Neural crest cell (in vitro differentiated cells): ENCODE results near the gene ZNF620. TPM values are rescaled to one million over a fixed set of nuclear protein-coding genes. Genes with fewer than 3 reads are reported as not detected.
"Not testable (repeated sequence)": the region's sequence is repeated elsewhere in the genome, so short reads cannot be mapped to it uniquely, and the experiment has no call there.

Experiments
- DNase-seq: peaks from one replicate; pipeline ENCODE4 v3.0.0; 2021; ENCODE audit warnings: low read depth, mixed read lengths, low spot score
- H3K27ac Mint-ChIP-seq: one replicate; pipeline ENCODE4 v1.8.0; 2021; ENCODE audit warnings: mild to moderate bottlenecking, mixed read lengths; ENCODE audit not compliant: unreplicated experiment
- H3K27me3 Mint-ChIP-seq: 2 replicates; pipeline ENCODE4 v1.8.0; 2021; ENCODE audit warnings: low read depth, mild to moderate bottlenecking, mixed read lengths
- H3K36me3 Mint-ChIP-seq: 2 replicates; pipeline ENCODE4 v1.8.0; 2021; ENCODE audit warnings: low read depth, mild to moderate bottlenecking, mixed read lengths
- H3K4me1 Mint-ChIP-seq: 2 replicates; pipeline ENCODE4 v1.8.0; 2021; ENCODE audit warnings: mixed read lengths
- H3K4me3 Mint-ChIP-seq: one replicate; pipeline ENCODE4 v1.8.0; 2021; ENCODE audit warnings: mild to moderate bottlenecking, mixed read lengths
- H3K9me3 Mint-ChIP-seq: 2 replicates; pipeline ENCODE4 v1.8.0; 2021; ENCODE audit warnings: mixed read lengths
- CTCF ChIP-seq: fragments of 200-600 bp; sonication (generic); conservative IDR thresholded peaks from 2 replicates; pipeline ENCODE4 v1.5.0; 2021; ENCODE audit warnings: antibody characterized with exemption, mild to moderate bottlenecking
- total RNA-seq: library from RNA; stranded (reverse); gene quantifications from 2 replicates; pipeline ENCODE4 v1.2.1, GENCODE V29; 2021

Gene ZNF620
- total RNA-seq, 1 donor from 2014 or later = 24.0 TPM

DNA sequence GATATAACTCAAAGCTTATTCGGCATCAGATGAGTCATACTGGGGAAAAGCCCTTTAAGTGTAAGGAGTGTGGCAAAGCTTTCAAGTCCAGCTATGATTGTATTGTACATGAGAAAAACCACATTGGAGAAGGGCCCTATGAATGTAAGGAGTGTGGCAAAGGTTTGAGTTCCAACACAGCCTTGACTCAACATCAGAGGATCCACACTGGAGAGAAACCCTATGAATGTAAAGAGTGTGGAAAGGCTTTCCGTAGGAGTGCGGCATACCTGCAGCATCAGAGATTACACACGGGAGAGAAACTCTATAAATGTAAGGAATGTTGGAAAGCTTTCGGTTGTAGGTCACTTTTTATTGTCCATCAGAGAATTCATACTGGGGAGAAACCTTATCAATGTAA lies 26.4 kb downstream of the ZNF620 start:
- Mint-ChIP-seq H3K36me3 (peaks cover 69% of the 10 kb centered on the region), H3K4me3 (no peak overlapping the region), H3K27ac (no peak overlapping the region), H3K27me3 (no peaks in the 10 kb centered on the region), H3K9me3 (peaks cover 7% of the 10 kb centered on the region), H3K4me1 (peaks cover 15% of the 10 kb centered on the region)
- no peak for DNase-seq
- no peak for TF ChIP-seq CTCF

DNA sequence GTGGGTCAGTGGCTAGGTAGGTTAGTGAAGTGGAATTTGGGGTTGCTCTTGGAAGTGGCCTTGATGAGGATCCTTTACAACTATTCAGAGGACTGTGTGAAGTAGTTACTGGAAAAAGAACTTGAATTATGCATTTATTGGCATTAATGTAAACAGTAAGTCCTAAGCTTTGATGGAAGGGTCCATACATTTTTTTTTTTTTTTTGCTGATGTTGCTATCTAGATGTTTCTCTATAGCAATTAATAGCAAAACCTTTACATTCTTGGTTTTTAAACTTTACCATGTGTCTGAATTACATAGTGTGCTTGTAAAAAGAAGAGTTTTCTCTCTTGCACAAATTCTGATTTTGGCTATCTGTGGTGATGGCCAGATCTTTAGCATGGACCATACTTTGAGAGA lies 28.4 kb downstream of the ZNF620 start:
- TF ChIP-seq CTCF = no peak
- H3K9me3 Mint-ChIP-seq = peaks cover 17% of the 10 kb centered on the region
- H3K4me3 Mint-ChIP-seq = no peak overlapping the region
- no peaks in the 10 kb centered on the region for H3K4me1 Mint-ChIP-seq
- no peak overlapping the region for H3K27ac Mint-ChIP-seq
- no peak for DNase-seq
- H3K36me3 Mint-ChIP-seq = peaks cover 74% of the 10 kb centered on the region
- no peaks in the 10 kb centered on the region for H3K27me3 Mint-ChIP-seq

DNA sequence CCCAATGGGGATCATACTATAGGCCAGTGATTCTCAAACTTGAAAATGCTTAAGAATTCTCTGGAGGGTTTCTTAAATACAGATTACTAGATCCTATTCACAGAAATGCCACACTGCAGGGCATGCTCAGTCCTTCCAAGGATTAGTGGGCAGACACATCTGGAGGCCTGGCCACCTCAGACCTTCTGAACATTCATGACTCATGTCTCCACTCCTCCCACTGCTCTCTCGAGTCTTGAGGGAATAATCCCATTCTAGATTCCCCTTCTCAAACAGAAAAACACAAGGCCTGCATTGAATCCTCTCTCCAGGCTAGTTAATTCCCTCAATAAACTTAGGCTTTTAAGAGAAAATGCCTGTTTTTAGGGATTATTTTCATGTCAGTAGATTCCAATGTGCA lies 41.0 kb downstream of the ZNF620 start:
- H3K9me3 Mint-ChIP-seq = peaks cover 5% of the 10 kb centered on the region
- no peak overlapping the region for H3K4me3 Mint-ChIP-seq
- no peak for TF ChIP-seq CTCF
- H3K4me1 Mint-ChIP-seq = peaks cover 15% of the 10 kb centered on the region
- H3K27me3 Mint-ChIP-seq = no peaks in the 10 kb centered on the region
- no peak for DNase-seq
- H3K36me3 Mint-ChIP-seq = peaks cover 18% of the 10 kb centered on the region
- no peak overlapping the region for H3K27ac Mint-ChIP-seq

DNA sequence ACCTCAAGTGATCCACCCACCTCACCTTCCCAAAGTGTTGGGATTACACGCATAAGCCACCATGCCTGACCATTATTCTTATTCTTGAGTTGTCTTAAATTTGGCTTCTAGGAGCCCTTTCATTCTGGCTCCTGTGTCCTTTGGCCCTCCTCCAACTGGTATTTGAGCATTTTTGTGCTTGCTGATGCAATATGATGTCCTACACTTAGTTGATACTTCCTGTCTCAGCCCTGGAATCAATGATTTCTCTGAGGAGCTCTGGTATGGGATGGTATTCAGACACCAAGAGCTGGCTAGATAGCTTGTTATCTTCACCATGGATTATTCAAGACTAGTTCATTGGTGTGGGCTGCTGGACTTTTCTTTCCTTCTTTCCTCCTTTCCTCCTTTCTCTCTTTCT lies 44.3 kb downstream of the ZNF620 start:
- no peaks in the 10 kb centered on the region for H3K27me3 Mint-ChIP-seq
- no peak overlapping the region for H3K4me3 Mint-ChIP-seq
- peaks cover 9% of the 10 kb centered on the region for H3K9me3 Mint-ChIP-seq
- DNase-seq = no peak
- H3K4me1 Mint-ChIP-seq = peaks cover 15% of the 10 kb centered on the region
- H3K27ac Mint-ChIP-seq = no peak overlapping the region
- TF ChIP-seq CTCF = no peak
- peaks cover 21% of the 10 kb centered on the region for H3K36me3 Mint-ChIP-seq

DNA sequence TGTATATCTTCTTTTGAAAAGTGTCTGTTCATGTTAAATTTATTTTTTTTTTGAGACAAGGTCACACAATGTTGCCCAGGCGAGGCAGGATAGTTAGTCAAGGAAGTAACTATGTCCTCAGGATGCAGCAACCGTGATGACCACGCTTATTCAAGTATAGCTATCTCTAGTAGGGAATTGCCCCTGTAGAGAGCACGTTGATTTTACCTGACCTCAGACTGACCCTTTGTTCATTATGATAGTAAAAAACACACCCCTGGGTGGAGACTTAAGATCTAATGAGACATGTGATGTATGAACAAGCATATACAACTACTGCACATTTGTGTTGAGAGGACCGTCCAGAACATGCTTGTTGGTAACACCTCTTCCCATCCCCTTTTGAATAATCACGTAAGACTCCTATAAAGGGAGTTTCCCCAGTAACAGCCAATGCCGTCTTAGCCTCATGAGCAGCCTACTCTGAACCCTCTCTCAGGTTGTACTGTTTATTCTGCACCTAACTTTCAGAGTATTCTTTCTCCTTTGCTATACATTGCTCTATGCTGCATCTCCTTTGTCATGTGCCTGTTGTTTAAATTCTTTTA lies 51.8 kb downstream of the ZNF620 start:
- H3K9me3 Mint-ChIP-seq = peaks cover 18% of the 10 kb centered on the region
- H3K27me3 Mint-ChIP-seq = no peaks in the 10 kb centered on the region
- H3K4me1 Mint-ChIP-seq = no peaks in the 10 kb centered on the region
- H3K4me3 Mint-ChIP-seq = no peak overlapping the region
- peaks cover 16% of the 10 kb centered on the region for H3K36me3 Mint-ChIP-seq
- DNase-seq = no peak
- H3K27ac Mint-ChIP-seq = no peak overlapping the region
- TF ChIP-seq CTCF = no peak

DNA sequence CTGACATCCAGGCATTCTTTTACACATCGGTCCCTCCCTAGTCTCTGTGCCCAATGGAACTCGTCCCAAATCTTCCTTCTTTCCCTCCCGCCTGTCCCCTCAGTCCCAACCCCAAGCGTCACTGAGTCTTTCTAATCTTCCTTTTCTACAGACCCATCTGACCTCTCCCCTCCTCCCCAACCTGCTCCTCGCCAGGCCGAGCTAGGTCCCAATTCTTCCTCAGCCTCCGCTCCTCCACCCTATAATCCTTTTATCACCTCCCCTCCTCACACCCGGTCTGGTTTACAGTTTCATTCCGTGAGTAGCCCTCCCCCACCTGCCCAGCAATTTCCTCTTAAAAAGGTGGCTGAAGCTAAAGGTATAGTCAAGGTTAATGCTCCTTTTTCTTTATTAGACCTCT lies 56.6 kb downstream of the ZNF620 start:
- H3K27ac Mint-ChIP-seq, H3K27me3 Mint-ChIP-seq, DNase-seq, H3K4me3 Mint-ChIP-seq, H3K4me1 Mint-ChIP-seq: not testable (repeated sequence)
- Mint-ChIP-seq H3K36me3 (peaks cover 16% of the 10 kb centered on the region), H3K9me3 (peaks cover 16% of the 10 kb centered on the region)

DNA sequence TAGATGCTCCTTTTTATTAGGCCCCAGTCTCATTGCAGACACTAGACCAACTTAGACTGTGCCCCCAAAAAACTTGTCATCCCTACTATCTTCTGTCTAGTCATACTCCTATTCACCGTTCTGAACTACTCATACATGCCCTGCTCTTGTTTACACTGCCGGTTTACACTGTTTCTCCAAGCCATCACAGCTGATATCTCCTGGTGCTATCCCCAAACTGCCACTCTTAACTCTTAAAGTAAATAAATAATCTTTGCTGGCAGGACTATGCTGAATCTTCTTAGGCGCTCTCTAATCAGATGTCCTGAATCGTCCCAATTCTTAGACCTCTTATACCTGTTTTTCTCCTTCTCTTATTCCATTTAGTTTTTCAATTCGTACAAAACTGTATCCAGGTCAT lies 59.8 kb downstream of the ZNF620 start:
- not testable (repeated sequence) for H3K4me1 Mint-ChIP-seq, H3K27ac Mint-ChIP-seq, H3K27me3 Mint-ChIP-seq, H3K4me3 Mint-ChIP-seq, DNase-seq
- Mint-ChIP-seq H3K36me3 (peaks cover 16% of the 10 kb centered on the region), H3K9me3 (peaks cover 16% of the 10 kb centered on the region)
